Mesendoderm (in vitro differentiated cells): ENCODE measurements around the gene INPP4A.
A peak's percentile ranks its signal among the peaks of the same experiment; 100 is the strongest.

ENCODE experiments used
- DNase-seq: peaks from one replicate; pipeline ENCODE4 v3.0.0; 2013
- H2AK5ac ChIP-seq: 2 replicates; pipeline ENCODE4 v1.6.1; 2013; ENCODE audit warnings: low read length, inconsistent platforms
- H2BK120ac ChIP-seq: 2 replicates; pipeline ENCODE4 v1.6.1; 2013; ENCODE audit warnings: low read depth, mild to moderate bottlenecking, low read length, moderate library complexity, mixed read lengths
- H2BK15ac ChIP-seq: replicated peaks from 2 replicates; pipeline ENCODE4 v1.6.1; 2013; ENCODE audit warnings: low read depth, mild to moderate bottlenecking, moderate library complexity
- H2BK5ac ChIP-seq: 2 replicates; pipeline ENCODE4 v1.6.1; 2013; ENCODE audit warnings: low read length, inconsistent platforms
- H3K18ac ChIP-seq: 2 replicates; pipeline ENCODE4 v1.6.1; 2013; ENCODE audit warnings: mild to moderate bottlenecking, low read length, mixed read lengths
- H3K23ac ChIP-seq: one replicate; pipeline ENCODE4 v1.6.1; 2013; ENCODE audit warnings: low read length
- H3K27ac ChIP-seq: 2 replicates; pipeline ENCODE4 v1.5.1; 2013; ENCODE audit warnings: low read depth, mild to moderate bottlenecking, inconsistent platforms, low read length, moderate library complexity
- H3K27me3 ChIP-seq: 2 replicates; pipeline ENCODE4 v1.6.1; 2013; ENCODE audit warnings: low read length, control low read depth, mild to moderate bottlenecking, inconsistent platforms; ENCODE audit not compliant: insufficient read depth, poor library complexity
- H3K36me3 ChIP-seq: 2 replicates; pipeline ENCODE4 v1.6.1; 2013; ENCODE audit warnings: low read length, inconsistent platforms; ENCODE audit not compliant: control insufficient read depth, insufficient read depth
- H3K4ac ChIP-seq: one replicate; pipeline ENCODE4 v1.6.1; 2013; ENCODE audit warnings: low read depth, mild to moderate bottlenecking, low read length, moderate library complexity
- H3K4me1 ChIP-seq: 2 replicates; pipeline ENCODE4 v1.6.1; 2013; ENCODE audit warnings: low read depth, low read length, inconsistent platforms; ENCODE audit not compliant: control insufficient read depth
- H3K4me2 ChIP-seq: 2 replicates; pipeline ENCODE4 v1.6.1; 2013; ENCODE audit warnings: low read length
- H3K4me3 ChIP-seq: 2 replicates; pipeline ENCODE4 v1.5.1; 2013; ENCODE audit warnings: mild to moderate bottlenecking, low read length
- H3K56ac ChIP-seq: one replicate; pipeline ENCODE4 v1.6.1; 2013; ENCODE audit warnings: low read length
- H3K79me1 ChIP-seq: 2 replicates; pipeline ENCODE4 v1.6.1; 2013; ENCODE audit warnings: low read length, inconsistent platforms
- H3K79me2 ChIP-seq: 2 replicates; pipeline ENCODE4 v1.6.1; 2013; ENCODE audit warnings: mild to moderate bottlenecking, low read length; ENCODE audit not compliant: control insufficient read depth, insufficient read depth
- H3K9ac ChIP-seq: 2 replicates; pipeline ENCODE4 v1.6.1; 2013; ENCODE audit warnings: low read length, inconsistent platforms
- H4K5ac ChIP-seq: one replicate; pipeline ENCODE4 v1.6.1; 2013; ENCODE audit warnings: low read length
- H4K8ac ChIP-seq: one replicate; pipeline ENCODE4 v1.6.1; 2013; ENCODE audit warnings: low read depth, mild to moderate bottlenecking, control low read depth, low read length, moderate library complexity
- WGBS: extraction: QIAGEN DNeasy Blood & Tissue Kit; methylation state at CpG from one replicate; pipeline ENCODE4 v1.1.7; 2013; ENCODE audit warnings: low lambda C conversion rate, missing lambda C conversion rate; ENCODE audit not compliant: insufficient coverage; ENCODE audit errors: extremely low coverage; 5-methylcytosine and 5-hydroxymethylcytosine counted together

The INPP4A gene

GRCh38 chr2:98517636-98518035 lies 73.0 kb downstream of the INPP4A start:
- no peak overlapping the region for H2BK5ac ChIP-seq

GRCh38 chr2:98518101-98518500 lies 73.4 kb downstream of the INPP4A start:
- H3K23ac ChIP-seq: no peak overlapping the region
- no CpG with 5 or more reads among the region's 4 CpGs for WGBS
- no peak overlapping the region for H3K9ac ChIP-seq
- no peak overlapping the region for H3K4me2 ChIP-seq
- H3K18ac ChIP-seq: no peak overlapping the region
- H3K79me1 ChIP-seq: peaks cover 32% of the 10 kb centered on the region
- H3K27me3 ChIP-seq: no peaks in the 10 kb centered on the region
- peaks cover 31% of the 10 kb centered on the region for H3K79me2 ChIP-seq
- no peak overlapping the region for H2BK5ac ChIP-seq
- H2BK15ac ChIP-seq: no peak overlapping the region
- no peak overlapping the region for H2AK5ac ChIP-seq
- no peak overlapping the region for H3K56ac ChIP-seq
- H4K5ac ChIP-seq: no peak overlapping the region
- H2BK120ac ChIP-seq: no peak overlapping the region
- no peak overlapping the region for H4K8ac ChIP-seq
- peaks cover 2% of the 10 kb centered on the region for H3K36me3 ChIP-seq
- no peak overlapping the region for H3K27ac ChIP-seq
- no peak overlapping the region for H3K4me3 ChIP-seq
- DNase-seq: peak; percentile 60
- H3K4ac ChIP-seq: no peak overlapping the region
- peaks cover 25% of the 10 kb centered on the region for H3K4me1 ChIP-seq

More at GRCh38 chr2:98517636-98518035, 73.0 kb downstream of the INPP4A start:
- no peak overlapping the region for H3K9ac ChIP-seq
- H3K56ac ChIP-seq: no peak overlapping the region
- WGBS: no CpG with 5 or more reads among the region's 2 CpGs
- no peak overlapping the region for H3K23ac ChIP-seq
- H2BK120ac ChIP-seq: no peak overlapping the region
- H3K79me1 ChIP-seq: peaks cover 35% of the 10 kb centered on the region
- H3K4ac ChIP-seq: no peak overlapping the region
- H4K5ac ChIP-seq: no peak overlapping the region
- peaks cover 2% of the 10 kb centered on the region for H3K36me3 ChIP-seq
- no peak overlapping the region for H3K18ac ChIP-seq
- H4K8ac ChIP-seq: no peak overlapping the region
- no peak overlapping the region for H3K27ac ChIP-seq
- no peak for DNase-seq
- H2AK5ac ChIP-seq: no peak overlapping the region
- H2BK15ac ChIP-seq: no peak overlapping the region
- H3K4me2 ChIP-seq: no peak overlapping the region
- peaks cover 25% of the 10 kb centered on the region for H3K4me1 ChIP-seq
- no peaks in the 10 kb centered on the region for H3K27me3 ChIP-seq
- peaks cover 31% of the 10 kb centered on the region for H3K79me2 ChIP-seq
- no peak overlapping the region for H3K4me3 ChIP-seq

- Histone ChIP-seq H4K8ac (no peak overlapping the region), H3K27ac (no peak overlapping the region), H2AK5ac (no peak overlapping the region), H3K4me1 (peaks cover 16% of the 10 kb centered on the region), H3K79me2 (peaks cover 31% of the 10 kb centered on the region), H3K18ac (no peak overlapping the region), H2BK15ac (no peak overlapping the region), H3K23ac (no peak overlapping the region), H3K36me3 (peaks cover 2% of the 10 kb centered on the region), H3K9ac (no peak overlapping the region), H2BK120ac (no peak overlapping the region), H2BK5ac (no peak overlapping the region), H3K4ac (no peak overlapping the region), H3K27me3 (no peaks in the 10 kb centered on the region), H3K56ac (no peak overlapping the region), H3K4me2 (no peak overlapping the region), H4K5ac (no peak overlapping the region), H3K79me1 (peaks cover 27% of the 10 kb centered on the region), H3K4me3 (no peak overlapping the region)
- DNase-seq: no peak
- no CpG with 5 or more reads among the region's 6 CpGs for WGBS
These were observed 74.5 kb downstream of the INPP4A start for GRCh38 chr2:98519156-98519555.

- H4K5ac ChIP-seq: no peak overlapping the region
- WGBS: no CpG with 5 or more reads among the region's 16 CpGs
These were observed 75.2 kb downstream of the INPP4A start for GRCh38 chr2:98519851-98520250.

GRCh38 chr2:98520806-98521205 lies 76.1 kb downstream of the INPP4A start:
- H3K9ac ChIP-seq: no peak overlapping the region
- H3K4me1 ChIP-seq: peaks cover 4% of the 10 kb centered on the region
- DNase-seq: no peak
- no peak overlapping the region for H3K4ac ChIP-seq
- H3K4me3 ChIP-seq: no peak overlapping the region
- no CpG with 5 or more reads among the region's 6 CpGs for WGBS
- H2BK120ac ChIP-seq: no peak overlapping the region
- no peak overlapping the region for H3K56ac ChIP-seq
- H3K27ac ChIP-seq: no peak overlapping the region
- no peak overlapping the region for H2BK15ac ChIP-seq
- peaks cover 2% of the 10 kb centered on the region for H3K36me3 ChIP-seq
- H3K4me2 ChIP-seq: no peak overlapping the region
- H3K27me3 ChIP-seq: no peaks in the 10 kb centered on the region
- no peak overlapping the region for H2BK5ac ChIP-seq
- no peak overlapping the region for H3K18ac ChIP-seq
- no peak overlapping the region for H4K5ac ChIP-seq
- H4K8ac ChIP-seq: no peak overlapping the region
- peaks cover 20% of the 10 kb centered on the region for H3K79me2 ChIP-seq
- H3K23ac ChIP-seq: no peak overlapping the region
- peaks cover 21% of the 10 kb centered on the region for H3K79me1 ChIP-seq
- H2AK5ac ChIP-seq: no peak overlapping the region

More at GRCh38 chr2:98519851-98520250, 75.2 kb downstream of the INPP4A start:
- H3K27ac ChIP-seq: no peak overlapping the region
- DNase-seq: no peak
- no peak overlapping the region for H3K56ac ChIP-seq
- peaks cover 28% of the 10 kb centered on the region for H3K79me2 ChIP-seq
- H3K36me3 ChIP-seq: peaks cover 2% of the 10 kb centered on the region
- H3K27me3 ChIP-seq: no peaks in the 10 kb centered on the region
- H3K4me3 ChIP-seq: no peak overlapping the region
- no peak overlapping the region for H3K4ac ChIP-seq
- H2BK120ac ChIP-seq: no peak overlapping the region
- no peak overlapping the region for H3K4me2 ChIP-seq
- H3K9ac ChIP-seq: no peak overlapping the region
- H3K4me1 ChIP-seq: peaks cover 12% of the 10 kb centered on the region
- no peak overlapping the region for H2AK5ac ChIP-seq
- H2BK15ac ChIP-seq: no peak overlapping the region
- no peak overlapping the region for H3K23ac ChIP-seq
- no peak overlapping the region for H2BK5ac ChIP-seq
- peaks cover 27% of the 10 kb centered on the region for H3K79me1 ChIP-seq
- no peak overlapping the region for H4K8ac ChIP-seq
- no peak overlapping the region for H3K18ac ChIP-seq

GRCh38 chr2:98521266-98521665 lies 76.6 kb downstream of the INPP4A start:
- WGBS: no CpG with 5 or more reads among the region's 7 CpGs
- Histone ChIP-seq H2BK15ac (no peak overlapping the region), H2BK120ac (no peak overlapping the region), H3K27me3 (no peaks in the 10 kb centered on the region), H3K27ac (no peak overlapping the region), H4K8ac (no peak overlapping the region), H3K23ac (no peak overlapping the region), H3K9ac (no peak overlapping the region), H2AK5ac (no peak overlapping the region), H3K4me3 (no peak overlapping the region), H3K36me3 (peaks cover 2% of the 10 kb centered on the region), H3K79me1 (peaks cover 19% of the 10 kb centered on the region), H4K5ac (no peak overlapping the region), H3K4me1 (peaks cover 4% of the 10 kb centered on the region), H3K79me2 (peaks cover 16% of the 10 kb centered on the region), H3K4ac (no peak overlapping the region), H3K18ac (no peak overlapping the region), H2BK5ac (no peak overlapping the region), H3K56ac (no peak overlapping the region), H3K4me2 (no peak overlapping the region)
- no peak for DNase-seq
